SKM-1 treated with dmso at 0.1 percent for 144 hours (cell line): ENCODE measurements around the gene ARHGAP28.
"Not testable (repeated sequence)": the region's sequence is repeated elsewhere in the genome, so short reads cannot be mapped to it uniquely, and the experiment has no call there.

Source experiments
- DNase-seq: peaks from one replicate; lab custom pipeline; 2025; ENCODE audit not compliant: unreplicated experiment; lab: John Stamatoyannopoulos, UW

Gene ARHGAP28

GRCh38 chr18:6807515-6808257, 78.2 kb downstream of the ARHGAP28 start:
- DNase-seq, result no peak

DNA sequence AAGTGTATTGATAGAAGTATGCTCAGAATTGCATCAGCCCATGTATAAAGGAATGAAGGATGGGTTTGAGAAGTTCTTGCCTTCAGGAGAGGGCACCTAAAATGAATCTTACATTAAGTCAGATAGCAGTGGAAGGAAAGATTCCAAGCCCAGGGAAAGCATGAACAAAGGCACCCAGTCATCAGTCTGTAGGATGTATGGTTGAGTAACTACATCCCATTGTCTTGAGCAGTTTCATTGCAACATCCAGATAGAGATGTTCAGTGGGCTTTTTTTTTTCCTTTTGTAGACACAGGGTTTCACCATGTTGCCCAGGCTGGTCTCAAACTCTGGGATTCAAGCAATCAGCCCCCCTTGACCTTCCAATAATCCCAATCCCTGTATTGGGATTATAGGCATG, 80.7 kb downstream of the ARHGAP28 start:
- no peak for DNase-seq

GRCh38 chr18:6811816-6812215, 82.3 kb downstream of the ARHGAP28 start:
- no peak for DNase-seq

GRCh38 chr18:6814882-6815425, 85.4 kb downstream of the ARHGAP28 start:
- no peak for DNase-seq

DNA sequence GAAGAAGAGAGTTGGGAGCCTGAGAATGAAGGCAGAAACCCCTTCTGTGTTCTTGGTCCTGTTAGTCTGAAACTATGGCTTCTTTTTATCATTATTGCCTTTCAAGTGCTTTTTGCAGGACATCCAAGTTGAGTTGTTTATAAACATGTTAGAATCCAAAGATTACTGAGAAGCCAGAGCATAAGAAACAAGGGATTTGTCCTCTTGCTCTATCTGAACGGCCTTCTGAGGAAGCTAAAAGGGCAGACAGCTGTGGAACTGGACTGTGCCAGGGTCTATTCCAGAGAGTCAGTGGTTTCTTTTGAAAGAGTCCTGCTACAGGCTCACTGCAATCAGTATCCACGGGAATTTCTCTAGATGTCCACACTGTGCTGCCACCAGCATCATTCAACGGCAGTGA, 86.6 kb downstream of the ARHGAP28 start:
- DNase-seq, result no peak

GRCh38 chr18:6819332-6819731, 89.8 kb downstream of the ARHGAP28 start:
- DNase-seq, result no peak

DNA sequence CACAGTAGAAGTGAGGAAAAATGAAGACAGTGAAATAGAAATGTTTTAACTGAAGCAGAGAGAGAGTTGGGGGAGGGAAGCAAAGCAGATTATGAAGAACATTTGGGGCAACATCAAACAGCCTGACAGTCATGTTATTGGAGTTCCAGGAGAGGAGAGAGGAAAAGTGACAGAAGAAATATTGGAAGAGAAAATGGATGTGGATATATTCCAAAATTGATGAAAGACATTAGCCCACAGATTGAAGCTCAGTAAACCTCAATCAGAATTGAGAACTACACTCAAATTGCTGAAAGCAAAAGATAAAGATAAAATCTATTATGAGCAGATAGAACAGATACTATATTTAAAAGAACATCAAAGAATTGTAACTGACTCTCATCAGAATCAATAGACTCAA, 90.8 kb downstream of the ARHGAP28 start:
- no peak for DNase-seq

DNA sequence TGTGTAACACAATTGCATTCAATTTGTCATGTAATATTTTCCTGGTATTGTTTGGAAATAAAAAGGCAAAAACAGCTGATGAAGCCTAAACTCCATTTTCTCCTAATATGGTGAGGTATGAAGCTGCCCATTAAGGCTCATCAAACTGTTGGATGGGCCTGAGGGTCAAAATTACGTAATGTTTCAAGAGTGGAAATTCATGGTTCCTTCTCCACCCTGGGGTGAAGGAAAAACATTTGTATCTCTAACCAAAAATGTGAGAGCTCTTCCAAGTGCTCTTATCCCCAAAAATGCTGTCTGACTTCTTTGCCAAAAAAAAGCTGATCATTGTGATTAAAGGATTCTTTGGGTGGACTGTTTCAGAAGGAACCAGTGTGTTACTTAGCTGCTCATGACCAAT, 91.8 kb downstream of the ARHGAP28 start:
- DNase-seq, result no peak

DNA sequence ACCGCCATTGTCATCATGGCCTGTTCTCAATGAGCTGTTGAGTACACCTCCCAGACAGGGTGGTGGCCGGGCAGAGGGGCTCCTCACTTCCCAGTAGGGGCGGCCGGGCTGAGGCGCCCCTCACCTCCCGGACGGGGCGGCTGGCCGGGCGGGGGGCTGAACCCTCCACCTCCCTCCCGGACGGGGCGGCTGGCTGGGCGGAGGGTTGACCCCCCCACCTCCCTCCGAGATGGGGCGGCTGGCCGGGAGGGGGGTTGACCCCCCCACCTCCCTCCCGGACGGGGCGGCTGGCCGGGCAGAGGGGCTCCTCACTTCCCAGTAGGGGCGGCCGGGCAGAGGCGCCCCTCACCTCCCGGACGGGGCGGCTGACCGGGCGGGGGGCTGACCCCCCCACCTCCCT, 97.6 kb downstream of the ARHGAP28 start:
- DNase-seq, result not testable (repeated sequence)

DNA sequence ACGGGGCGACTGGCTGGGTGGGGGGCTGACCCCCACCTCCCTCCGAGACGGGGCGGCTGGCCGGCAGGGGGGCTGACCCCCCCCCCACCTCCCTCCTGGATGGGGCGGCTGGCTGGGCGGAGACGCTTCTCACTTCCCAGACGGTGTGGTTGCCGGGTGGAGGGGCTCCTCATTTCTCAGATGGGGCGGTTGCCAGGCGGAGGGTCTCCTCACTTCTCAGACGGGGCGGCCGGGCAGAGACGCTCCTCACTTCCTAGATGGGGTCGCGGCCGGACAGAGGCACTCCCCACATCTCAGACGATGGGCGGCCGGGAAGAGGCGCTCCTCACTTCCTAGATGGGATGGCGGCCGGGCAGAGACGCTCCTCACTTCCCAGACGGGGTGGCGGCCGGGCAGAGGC, 98.0 kb downstream of the ARHGAP28 start:
- DNase-seq, result not testable (repeated sequence)

DNA sequence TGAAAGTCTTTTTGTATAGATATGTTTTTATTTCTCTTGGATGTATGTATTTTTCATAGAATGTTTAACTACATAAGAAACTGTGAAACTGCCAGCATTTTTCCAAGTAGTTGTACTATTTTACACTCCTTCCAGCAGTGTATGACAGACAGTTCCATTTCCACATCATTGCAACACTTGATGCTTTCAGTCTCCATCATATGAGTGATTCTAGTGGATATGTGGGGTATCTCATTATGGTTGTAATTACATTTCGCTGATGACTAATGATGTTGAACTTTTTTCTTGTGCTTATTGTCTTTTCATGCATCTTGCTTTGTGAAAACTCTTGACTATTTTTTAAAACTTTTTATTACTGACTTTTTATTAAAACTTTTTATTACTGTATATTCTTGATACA, 101.4 kb downstream of the ARHGAP28 start:
- DNase-seq, result no peak

DNA sequence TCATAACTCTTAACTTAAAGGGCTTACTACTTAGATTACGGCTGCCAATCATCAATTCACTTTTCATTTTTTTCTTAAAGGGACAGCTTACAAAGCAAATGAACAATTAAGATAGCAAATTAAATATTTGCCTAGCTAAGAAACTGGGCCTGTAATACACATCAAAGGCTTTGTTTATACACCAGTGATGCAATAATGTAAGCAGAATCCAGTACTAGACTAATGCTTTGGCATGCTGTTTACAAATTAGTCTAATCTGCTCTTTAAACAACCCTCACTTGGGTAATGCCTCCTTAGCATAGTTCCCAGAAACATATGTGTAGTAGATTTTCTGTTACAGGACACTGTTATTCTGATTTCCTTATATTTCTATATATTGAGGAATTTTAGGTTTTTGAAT, 105.8 kb downstream of the ARHGAP28 start:
- DNase-seq, result no peak

GRCh38 chr18:6836331-6836730, 106.8 kb downstream of the ARHGAP28 start:
- no peak for DNase-seq

GRCh38 chr18:6837904-6838303, 108.4 kb downstream of the ARHGAP28 start:
- DNase-seq, result no peak

GRCh38 chr18:6842081-6842480, 112.6 kb downstream of the ARHGAP28 start:
- DNase-seq, result no peak

DNA sequence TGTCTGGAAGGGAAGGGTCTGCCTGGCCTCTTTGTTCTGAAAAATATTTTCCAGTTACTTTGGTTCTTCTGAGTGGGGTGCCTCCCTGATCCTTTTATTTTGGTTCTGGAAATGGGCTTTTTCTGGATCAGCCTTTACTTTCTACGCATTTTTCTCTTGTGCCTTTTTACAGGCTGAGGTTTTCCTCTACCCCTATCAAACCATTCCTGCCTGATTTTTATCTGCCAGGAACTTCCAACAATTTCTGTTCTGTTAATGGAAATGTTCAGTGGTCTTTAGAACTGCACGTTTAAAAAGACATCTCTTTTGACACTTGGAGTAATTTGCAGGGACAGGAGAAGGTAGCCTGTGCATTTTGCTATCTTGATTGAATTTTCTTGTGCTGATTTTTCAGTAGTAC, 113.8 kb downstream of the ARHGAP28 start:
- no peak for DNase-seq

GRCh38 chr18:6845521-6845920, 116.0 kb downstream of the ARHGAP28 start:
- DNase-seq, result not testable (repeated sequence)

DNA sequence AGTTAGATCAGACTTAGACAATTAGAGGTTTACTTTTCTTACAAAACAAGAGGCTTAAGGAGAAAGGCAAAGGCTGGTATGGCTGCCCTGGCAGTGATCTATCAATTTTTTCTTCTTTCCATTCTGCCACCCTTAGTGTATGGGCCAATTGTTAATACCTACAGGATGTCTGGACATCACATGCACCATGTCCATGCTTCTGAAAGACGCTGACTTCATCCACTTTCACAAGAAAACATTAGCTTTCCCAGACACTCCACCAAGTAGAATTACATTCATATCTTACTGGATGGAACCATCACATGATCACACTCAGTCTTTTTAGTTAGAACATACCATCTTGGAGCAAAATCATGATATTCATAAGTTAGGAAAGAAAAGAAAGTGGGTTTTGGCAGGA, 120.9 kb downstream of the ARHGAP28 start:
- DNase-seq, result no peak

DNA sequence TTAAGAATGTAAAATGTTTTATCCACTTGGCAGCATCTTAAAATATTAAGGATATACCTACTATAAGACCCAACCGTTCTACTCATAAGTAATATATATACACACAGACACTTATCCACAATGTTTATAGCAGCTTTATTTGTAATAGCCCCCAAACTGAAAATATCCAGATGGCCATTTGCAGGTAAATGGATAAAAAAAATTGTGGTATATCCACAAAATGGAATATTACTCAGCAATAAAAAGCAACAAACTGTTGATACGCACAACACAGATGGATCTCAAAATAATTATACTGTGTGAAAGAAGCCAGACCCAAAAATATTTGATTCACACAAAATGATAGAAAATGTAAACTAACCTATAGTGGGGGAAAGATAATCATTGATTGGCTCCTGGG, 122.0 kb downstream of the ARHGAP28 start:
- no peak for DNase-seq

DNA sequence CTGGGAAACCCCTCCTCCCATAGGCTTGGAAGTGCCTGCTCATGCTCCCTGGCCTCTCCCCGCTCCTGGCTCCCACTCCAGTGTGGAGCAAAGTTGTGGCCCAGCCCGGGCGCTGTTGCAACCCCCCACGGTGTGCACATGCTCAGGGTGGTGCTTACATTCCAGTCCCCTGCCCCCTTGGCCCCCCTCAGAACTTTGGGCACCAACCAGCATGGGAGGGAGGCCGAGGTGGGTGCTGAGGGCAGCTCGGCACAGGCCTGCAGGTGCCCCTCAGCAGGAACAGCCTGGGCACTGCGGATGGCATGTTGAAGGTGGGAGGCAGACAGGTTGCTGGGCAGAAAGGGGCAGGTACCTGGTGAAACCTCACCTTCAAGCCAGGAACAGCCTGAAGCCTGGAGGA, 125.3 kb downstream of the ARHGAP28 start:
- no peak for DNase-seq

GRCh38 chr18:6855767-6856166, 126.3 kb downstream of the ARHGAP28 start:
- DNase-seq, result no peak

DNA sequence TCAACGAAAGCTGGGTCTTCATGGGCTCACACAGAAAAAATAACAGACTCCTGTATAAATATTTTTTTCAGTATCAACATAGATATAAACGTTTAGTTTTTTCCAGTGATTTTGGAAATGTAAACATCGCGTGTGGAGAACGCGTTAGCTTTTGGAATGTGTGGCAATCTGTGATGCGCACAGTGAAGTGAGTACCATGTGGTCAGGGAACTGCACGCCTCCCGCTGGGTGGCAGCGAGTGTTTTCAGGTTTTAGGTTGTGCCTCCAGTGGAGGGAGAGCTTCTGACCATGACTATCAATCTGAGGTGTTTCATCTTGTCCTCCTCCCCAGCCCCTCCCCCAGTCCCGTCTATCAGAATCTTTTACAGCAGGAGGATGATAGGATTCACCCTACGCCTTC, 127.8 kb downstream of the ARHGAP28 start:
- DNase-seq, result no peak
